IPS-18a (cell line): ENCODE results near the gene KCNE4.

Source experiments
- H3K27ac ChIP-seq: one replicate; pipeline ENCODE4 v1.5.1; 2013; ENCODE audit warnings: low read length
- H3K27me3 ChIP-seq: one replicate; pipeline ENCODE4 v1.6.1; 2013; ENCODE audit warnings: mild to moderate bottlenecking, low read length; ENCODE audit not compliant: control insufficient read depth, insufficient read depth
- H3K36me3 ChIP-seq: one replicate; pipeline ENCODE4 v1.6.1; 2013; ENCODE audit warnings: low read depth, low read length; ENCODE audit not compliant: control insufficient read depth
- H3K4me1 ChIP-seq: one replicate; pipeline ENCODE4 v1.6.1; 2013; ENCODE audit warnings: low read depth, low read length; ENCODE audit not compliant: control insufficient read depth
- H3K4me3 ChIP-seq: one replicate; pipeline ENCODE4 v1.5.1; 2013; ENCODE audit warnings: low read length
- H3K9ac ChIP-seq: one replicate; pipeline ENCODE4 v1.6.1; 2013; ENCODE audit warnings: mild to moderate bottlenecking, low read length, moderate library complexity
- H3K9me3 ChIP-seq: one replicate; pipeline ENCODE4 v1.6.1; 2013; ENCODE audit warnings: low read depth, low read length; ENCODE audit not compliant: control insufficient read depth

The KCNE4 gene

DNA sequence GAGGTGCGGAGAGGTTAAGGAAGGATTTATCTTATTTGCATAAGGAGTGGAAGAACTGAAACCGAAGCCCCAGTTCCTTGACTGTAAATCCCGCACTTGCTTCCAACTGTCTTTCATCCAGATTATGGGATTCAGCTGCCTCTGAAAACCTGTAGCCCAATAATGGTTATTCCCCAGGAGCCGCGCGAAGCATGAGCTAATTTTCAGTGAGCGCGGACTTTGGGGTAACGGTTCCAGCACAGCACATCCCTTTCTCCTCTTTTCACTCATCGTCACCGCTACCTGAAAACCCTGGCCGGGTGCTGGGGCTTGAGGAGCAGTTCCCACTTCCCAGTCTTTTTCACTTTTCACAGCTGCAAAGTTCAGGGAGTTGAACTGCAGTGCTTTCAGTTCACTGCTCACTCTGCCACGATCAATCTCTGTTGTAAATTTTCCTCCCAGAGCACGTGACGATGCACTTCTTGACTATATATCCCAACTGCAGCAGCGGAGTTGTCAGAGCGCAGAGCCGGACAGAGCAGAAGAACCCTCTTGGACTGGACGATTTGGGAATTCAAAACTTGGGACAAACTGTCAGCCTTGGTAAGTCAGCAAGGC is at the start of gene KCNE4:
Gene KCNE4 (plus strand): TSS at position 498 of the 597 bp plus-strand sequence. CDS start 641 bp downstream, outside the sequence.
- Histone ChIP-seq H3K27me3 (no peaks in the 10 kb centered on the region), H3K9ac (no peak within 1 kb of the TSS), H3K36me3 (no peaks in the 10 kb centered on the region), H3K4me1 (peaks cover 16% of the 10 kb centered on the region), H3K4me3 (no peak within 1 kb of the TSS), H3K9me3 (no peaks in the 10 kb centered on the region), H3K27ac (no peak within 1 kb of the TSS)

DNA sequence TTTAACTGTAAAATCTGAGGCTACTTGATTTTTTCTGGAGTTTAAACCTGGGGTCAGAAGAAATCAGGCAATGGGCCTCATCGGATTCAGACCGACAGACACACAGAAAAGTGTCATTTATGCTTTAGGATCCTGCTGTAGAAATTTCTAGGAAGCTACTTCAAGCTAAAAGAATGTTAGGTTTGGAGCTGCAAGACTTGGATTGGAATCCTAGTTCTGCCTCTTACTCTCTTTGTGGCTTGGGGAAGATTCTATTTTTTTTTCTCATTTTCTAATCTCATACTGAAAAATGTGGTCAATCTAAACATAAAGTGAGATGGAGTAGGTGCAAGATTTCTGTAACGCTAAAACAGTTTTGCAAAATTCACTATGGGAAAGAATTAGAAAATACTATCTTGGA is 48.8 kb upstream of the KCNE4 start:
- no peaks in the 10 kb centered on the region for H3K9me3 ChIP-seq
- no peaks in the 10 kb centered on the region for H3K36me3 ChIP-seq
- H3K27me3 ChIP-seq = no peaks in the 10 kb centered on the region
- H3K4me3 ChIP-seq = no peak overlapping the region
- no peak overlapping the region for H3K27ac ChIP-seq
- H3K4me1 ChIP-seq = no peaks in the 10 kb centered on the region
- no peak overlapping the region for H3K9ac ChIP-seq

DNA sequence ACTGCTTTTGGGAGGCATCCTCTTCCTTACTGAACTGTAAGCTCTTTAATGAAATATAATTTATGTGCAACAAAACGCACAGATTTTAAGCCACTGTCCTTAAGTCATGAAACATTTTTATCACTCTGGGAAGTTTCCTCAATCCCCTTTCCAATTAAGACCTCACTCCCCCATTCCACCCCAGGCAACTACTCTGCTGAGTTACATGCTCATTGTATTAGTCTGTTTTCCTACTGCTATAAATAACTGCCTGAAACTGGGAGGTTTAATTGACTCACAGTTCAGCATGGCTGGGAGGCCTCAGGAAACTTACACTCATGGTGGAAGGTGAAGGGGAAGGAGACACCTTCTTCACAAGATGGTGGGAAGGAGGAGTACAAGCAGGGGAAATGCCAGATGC is 46.5 kb upstream of the KCNE4 start:
- no peak overlapping the region for H3K4me3 ChIP-seq
- no peaks in the 10 kb centered on the region for H3K27me3 ChIP-seq

DNA sequence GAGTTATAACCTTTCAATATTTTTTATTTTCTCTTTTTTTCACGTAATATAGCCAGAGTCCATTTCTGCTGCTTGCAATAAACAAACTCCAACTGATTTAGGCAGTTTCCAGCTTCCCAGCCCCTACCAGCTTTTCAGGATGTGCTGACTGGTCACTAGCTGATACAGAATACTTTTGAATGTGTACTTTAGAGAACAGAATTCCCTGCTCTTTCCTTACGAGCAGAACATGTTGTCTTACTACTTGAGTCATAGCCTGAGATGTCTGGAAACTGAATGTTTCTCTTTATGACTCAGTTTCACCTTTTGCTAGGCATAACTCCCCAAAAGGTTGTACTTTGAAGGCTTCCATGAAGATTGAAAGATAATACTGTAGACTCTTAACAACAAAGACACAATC is 44.5 kb upstream of the KCNE4 start:
- Histone ChIP-seq H3K27me3 (no peaks in the 10 kb centered on the region), H3K36me3 (no peaks in the 10 kb centered on the region), H3K9me3 (no peaks in the 10 kb centered on the region), H3K4me3 (no peak overlapping the region), H3K27ac (no peak overlapping the region), H3K9ac (no peak overlapping the region), H3K4me1 (no peaks in the 10 kb centered on the region)

More for the DNA sequence above, 46.5 kb upstream of the KCNE4 start:
- Histone ChIP-seq H3K4me1 (no peaks in the 10 kb centered on the region), H3K9ac (no peak overlapping the region), H3K9me3 (no peaks in the 10 kb centered on the region), H3K27ac (no peak overlapping the region), H3K36me3 (no peaks in the 10 kb centered on the region)

GRCh38 chr2:223008162-223008561 is 43.8 kb upstream of the KCNE4 start:
- Histone ChIP-seq H3K27ac (no peak overlapping the region), H3K4me3 (no peak overlapping the region), H3K36me3 (no peaks in the 10 kb centered on the region), H3K9ac (no peak overlapping the region), H3K4me1 (no peaks in the 10 kb centered on the region), H3K27me3 (no peaks in the 10 kb centered on the region), H3K9me3 (no peaks in the 10 kb centered on the region)

DNA sequence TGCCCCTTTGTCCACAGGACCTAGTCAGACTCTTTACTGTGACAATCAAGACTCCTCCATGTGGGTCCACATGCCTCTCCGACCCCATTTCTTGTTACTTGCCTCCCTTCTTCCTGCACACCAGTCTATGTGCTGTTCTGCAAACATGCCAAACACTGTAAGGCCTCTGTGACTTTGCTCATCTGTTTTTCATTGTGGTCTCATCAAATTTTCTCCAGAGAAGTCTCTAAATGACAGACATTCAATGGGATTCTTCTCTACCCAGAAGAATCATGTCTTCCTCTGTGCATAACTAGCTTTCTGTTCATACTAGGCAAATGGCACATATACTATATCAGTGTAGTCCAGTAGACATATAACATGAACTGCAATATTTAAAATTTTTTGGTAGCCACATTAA is 43.0 kb upstream of the KCNE4 start:
- H3K36me3 ChIP-seq = no peaks in the 10 kb centered on the region
- no peak overlapping the region for H3K27ac ChIP-seq
- H3K4me3 ChIP-seq = no peak overlapping the region
- H3K9ac ChIP-seq = no peak overlapping the region
- H3K27me3 ChIP-seq = no peaks in the 10 kb centered on the region
- H3K4me1 ChIP-seq = no peaks in the 10 kb centered on the region
- H3K9me3 ChIP-seq = no peaks in the 10 kb centered on the region

DNA sequence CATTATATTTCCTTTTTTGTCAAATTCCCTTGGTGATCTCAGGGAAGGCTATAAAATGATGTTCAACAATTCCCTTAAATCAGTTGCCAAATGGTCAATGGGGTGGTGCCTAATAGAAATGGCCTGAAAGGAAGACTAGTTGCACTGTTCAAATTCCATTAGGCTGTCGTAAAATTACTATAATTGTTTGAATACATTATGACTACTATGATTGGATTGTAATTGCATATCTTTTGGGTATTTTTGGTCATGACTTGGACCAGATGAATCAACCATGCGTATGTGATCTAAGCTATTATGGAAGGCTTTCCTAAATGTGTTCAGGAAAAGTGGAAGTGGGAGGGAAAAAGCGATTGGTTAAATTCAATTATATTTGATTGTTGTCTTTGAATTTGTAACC is 41.3 kb upstream of the KCNE4 start:
- H3K36me3 ChIP-seq = no peaks in the 10 kb centered on the region
- no peaks in the 10 kb centered on the region for H3K9me3 ChIP-seq
- H3K27ac ChIP-seq = no peak overlapping the region
- H3K4me1 ChIP-seq = no peaks in the 10 kb centered on the region
- H3K27me3 ChIP-seq = no peaks in the 10 kb centered on the region
- H3K4me3 ChIP-seq = no peak overlapping the region
- no peak overlapping the region for H3K9ac ChIP-seq

DNA sequence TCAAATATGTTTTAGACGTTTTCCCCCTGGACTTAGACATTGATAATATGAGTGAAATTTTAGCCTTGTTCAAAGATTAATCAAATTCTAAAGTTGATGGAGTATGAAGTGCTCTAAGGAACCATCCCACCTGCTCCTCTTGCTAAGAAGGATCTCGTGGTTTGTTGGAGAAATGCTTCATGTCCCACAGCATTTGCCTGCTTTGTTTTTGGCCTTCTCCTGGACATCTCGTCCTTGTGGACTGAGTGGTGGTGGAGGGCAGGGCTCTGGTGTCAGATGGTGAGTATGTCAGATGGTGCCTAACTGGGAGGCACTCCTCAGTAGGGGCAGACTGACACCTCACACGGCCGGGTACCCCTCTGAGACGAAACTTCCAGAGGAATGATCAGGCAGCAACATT is 39.7 kb upstream of the KCNE4 start:
- no peak overlapping the region for H3K9ac ChIP-seq
- no peaks in the 10 kb centered on the region for H3K9me3 ChIP-seq
- H3K36me3 ChIP-seq = no peaks in the 10 kb centered on the region
- H3K4me1 ChIP-seq = no peaks in the 10 kb centered on the region
- H3K27ac ChIP-seq = no peak overlapping the region
- H3K4me3 ChIP-seq = no peak overlapping the region
- no peaks in the 10 kb centered on the region for H3K27me3 ChIP-seq

GRCh38 chr2:223019390-223019930 is 32.5 kb upstream of the KCNE4 start:
- Histone ChIP-seq H3K9me3 (no peaks in the 10 kb centered on the region), H3K9ac (no peak overlapping the region), H3K36me3 (no peaks in the 10 kb centered on the region), H3K4me1 (no peaks in the 10 kb centered on the region), H3K4me3 (no peak overlapping the region), H3K27me3 (no peaks in the 10 kb centered on the region), H3K27ac (no peak overlapping the region)

DNA sequence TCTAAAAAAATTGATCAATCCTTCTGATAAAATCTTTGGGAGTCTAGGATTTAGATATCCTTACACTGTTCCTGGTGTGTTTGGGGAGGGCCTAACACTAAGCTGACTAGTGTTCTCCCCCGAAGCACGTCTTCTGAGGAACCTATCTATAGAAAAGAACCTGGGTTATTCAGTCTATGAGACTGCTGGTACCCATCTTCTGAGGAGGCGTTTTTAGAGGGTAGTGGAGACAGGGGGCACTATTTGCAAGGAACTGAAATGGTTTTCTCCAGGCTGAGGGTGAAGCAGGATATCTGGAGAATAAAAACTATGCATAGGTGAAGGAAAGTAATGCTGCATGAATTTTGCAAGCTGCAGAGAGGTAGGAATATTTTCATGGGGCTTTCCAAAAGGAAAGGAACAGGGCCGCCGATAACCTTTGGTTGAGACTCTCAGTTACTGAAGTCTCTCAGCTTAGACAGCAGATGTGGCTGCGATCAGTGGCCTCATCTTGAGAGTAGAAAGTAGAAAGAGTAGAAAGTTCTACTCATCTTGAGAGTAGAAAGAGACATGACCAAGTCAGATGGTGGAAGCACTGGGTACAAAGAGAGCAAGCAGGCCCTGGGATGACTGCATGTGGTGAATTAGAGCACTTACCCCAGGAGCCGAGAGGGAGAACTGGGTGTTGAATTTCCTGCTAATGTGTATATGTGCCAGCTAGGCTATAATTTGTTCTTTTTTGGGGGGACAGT is 31.8 kb upstream of the KCNE4 start:
- Histone ChIP-seq H3K36me3 (no peaks in the 10 kb centered on the region), H3K4me3 (no peak overlapping the region), H3K4me1 (no peaks in the 10 kb centered on the region), H3K9ac (no peak overlapping the region), H3K9me3 (no peaks in the 10 kb centered on the region), H3K27me3 (no peaks in the 10 kb centered on the region), H3K27ac (no peak overlapping the region)

DNA sequence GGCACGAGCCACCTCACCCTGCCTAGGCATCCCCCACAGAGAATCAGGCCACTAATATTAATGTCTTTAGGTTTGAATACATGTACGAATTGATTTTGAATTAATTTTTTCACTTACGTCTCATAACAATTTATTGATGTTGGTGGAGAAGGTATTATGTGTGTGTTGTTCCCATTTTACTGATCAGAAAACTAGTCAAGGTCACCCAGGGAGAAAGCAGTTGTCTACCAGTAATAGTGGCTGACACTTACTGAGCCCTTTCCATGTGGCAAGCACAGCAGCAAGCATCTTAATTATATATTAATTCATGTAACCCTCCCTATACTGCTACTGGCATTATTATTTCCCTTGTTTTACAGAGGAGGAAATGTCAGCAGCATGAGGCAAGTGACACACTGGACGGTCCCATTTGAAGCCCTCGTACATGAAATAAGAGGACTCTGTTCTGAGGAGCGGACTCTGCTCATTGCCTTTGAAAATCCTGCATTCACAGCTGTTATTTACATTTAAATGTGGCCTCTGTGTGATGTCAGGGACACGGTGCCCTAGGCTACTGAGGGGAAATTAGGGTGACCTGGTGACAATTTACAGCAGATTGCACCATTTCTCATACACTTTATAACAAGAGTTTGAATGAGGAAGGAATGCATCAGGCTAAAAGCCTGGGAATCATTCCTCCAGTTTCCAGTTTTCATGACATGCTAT is 30.9 kb upstream of the KCNE4 start:
- Histone ChIP-seq H3K4me1 (peaks cover under 1% of the 10 kb centered on the region), H3K9me3 (no peaks in the 10 kb centered on the region), H3K36me3 (no peaks in the 10 kb centered on the region), H3K9ac (no peak overlapping the region), H3K27me3 (no peaks in the 10 kb centered on the region), H3K4me3 (no peak overlapping the region), H3K27ac (no peak overlapping the region)
